HCT116 (cell line): Measurements from ENCODE around the gene TMEM126A. TPM values are rescaled to one million over a fixed set of nuclear protein-coding genes. Genes with fewer than 3 reads are reported as not detected.

Experiments
- ATAC-seq: fragments of 200-7000 bp; cut with Tn5 transposase; 2 replicates; pipeline ENCODE4 v1.9.1; 2020; ENCODE audit warnings: mild to moderate bottlenecking, moderate library complexity
- BruUV-seq: library from RNA; stranded (reverse); fragments of 400-500 nt; replicated peaks from 2 replicates; lab custom pipeline; 2021; lab: Mats Ljungman, UMichigan
- CTCF ChIA-PET: fragments of 300-600 bp; sonication (Branson Sonifier 250); formaldehyde crosslinking; loops from one replicate; lab custom pipeline; 2021; ENCODE audit warnings: antibody characterized with exemption; lab: Charles Lee
- POLR2A ChIA-PET: fragments of 300-600, 350-600 bp; sonication (Branson Sonifier 250); formaldehyde crosslinking; loops from one replicate; lab custom pipeline; 2021; ENCODE audit warnings: antibody characterized with exemption; lab: Charles Lee
- RAD21 ChIA-PET, 2 experiments: fragments of 300-600 bp; sonication (Branson Sonifier 250); formaldehyde crosslinking; loops; one replicate each; lab custom pipeline; 2023; ENCODE audit warnings: low total read pairs in 2 of 2; ENCODE audit not compliant: uncharacterized antibody in 2 of 2, unreplicated experiment in 2 of 2, low non-redundant PET in 1 of 2; lab: Charles Lee
- DNase-seq: peaks from one replicate; pipeline ENCODE4 v3.0.0-alpha.2; 2010; ENCODE audit warnings: low read depth, low spot score
- H2AFZ ChIP-seq: fragments of 200-600 bp; shearing (Covaris generic), sonication (generic); 2 replicates; pipeline ENCODE4 v1.6.1; 2017; ENCODE audit warnings: low read depth, mixed run types, mixed read lengths, antibody characterized with exemption, low read length; ENCODE audit not compliant: poor library complexity, severe bottlenecking
- H3K27ac ChIP-seq: 2 replicates; pipeline ENCODE4 v1.5.1; 2012; ENCODE audit warnings: low read depth, low read length
- H3K27me3 ChIP-seq: fragments of 200-600 bp; sonication (generic); 2 replicates; pipeline ENCODE4 v1.6.1; 2016; ENCODE audit warnings: mixed run types, low read length, mixed read lengths; ENCODE audit not compliant: insufficient read depth
- H3K36me3 ChIP-seq, 2 experiments: fragments of 200-500 bp in 1 of 2; fragments of 200-600 bp in 1 of 2; sonication (Bioruptor generic) in 1 of 2; sonication (generic) in 1 of 2; 2 replicates each; pipeline versions ENCODE4 v1.5.1 to v1.6.1; 2014 to 2016; ENCODE audit warnings: low read length in 2 of 2, inconsistent platforms in 1 of 2, mixed read lengths in 1 of 2, mixed run types in 1 of 2; ENCODE audit not compliant: insufficient read depth in 2 of 2, control insufficient read depth in 1 of 2
- H3K4me1 ChIP-seq, 2 experiments: fragments of 200-600 bp in 1 of 2; sonication (generic) in 1 of 2; 2 replicates each; pipeline versions ENCODE4 v1.5.1 to v1.6.1; 2012 to 2017; ENCODE audit warnings: low read length in 2 of 2, inconsistent platforms in 1 of 2, mild to moderate bottlenecking in 1 of 2, mixed read lengths in 1 of 2, mixed run types in 1 of 2, moderate library complexity in 1 of 2; ENCODE audit not compliant: insufficient read depth in 2 of 2, control insufficient read depth in 1 of 2
- H3K4me2 ChIP-seq: fragments of 200-600 bp; sonication (generic); 2 replicates; pipeline ENCODE4 v1.6.1; 2017; ENCODE audit warnings: mixed run types, low read length, mixed read lengths
- H3K4me3 ChIP-seq, 2 experiments: fragments of 200-600 bp in 1 of 2; sonication (generic) in 1 of 2; replicated peaks in 1 of 2; 2 replicates each; pipeline ENCODE4 v1.5.1; 2011 to 2016; ENCODE audit warnings: low read length in 2 of 2, control low read depth in 1 of 2, low read depth in 1 of 2, mild to moderate bottlenecking in 1 of 2, mixed read lengths in 1 of 2, mixed run types in 1 of 2
- H3K79me2 ChIP-seq: fragments of 200-600 bp; sonication (generic); 2 replicates; pipeline ENCODE4 v1.6.1; 2017; ENCODE audit warnings: mild to moderate bottlenecking, mixed run types, low read length, moderate library complexity, mixed read lengths; ENCODE audit not compliant: insufficient read depth
- H3K9ac ChIP-seq: fragments of 200-600 bp; sonication (generic); 2 replicates; pipeline ENCODE4 v1.6.1; 2016; ENCODE audit warnings: low read length, mixed read lengths
- H3K9me2 ChIP-seq: fragments of 200-600 bp; sonication (generic), shearing (Covaris generic); 2 replicates; pipeline ENCODE4 v1.6.1; 2017; ENCODE audit warnings: mixed run types, mild to moderate bottlenecking, moderate library complexity; ENCODE audit not compliant: insufficient read depth
- H3K9me3 ChIP-seq, 2 experiments: fragments of 200-500 bp in 1 of 2; fragments of 200-600 bp in 1 of 2; sonication (Bioruptor generic) in 1 of 2; sonication (generic) in 1 of 2; 2 replicates each; pipeline ENCODE4 v1.6.1; 2014 to 2017; ENCODE audit warnings: low read length in 2 of 2, mixed read lengths in 2 of 2, inconsistent platforms in 1 of 2, low read depth in 1 of 2, mild to moderate bottlenecking in 1 of 2, mixed run types in 1 of 2, moderate library complexity in 1 of 2; ENCODE audit not compliant: control insufficient read depth in 1 of 2, insufficient read depth in 1 of 2
- H4K20me1 ChIP-seq: fragments of 200-600 bp; sonication (generic), shearing (Covaris generic); 2 replicates; pipeline ENCODE4 v1.6.1; 2017; ENCODE audit warnings: mixed run types, mild to moderate bottlenecking, moderate library complexity; ENCODE audit not compliant: insufficient read depth
- EZH2 ChIP-seq: fragments of 200-600 bp; sonication (generic); IDR thresholded peaks from 2 replicates; pipeline ENCODE4 v1.6.1; 2017; ENCODE audit warnings: antibody characterized with exemption, mixed run types
- SP1 ChIP-seq: IDR thresholded peaks from 2 replicates; pipeline ENCODE4 v1.6.1; 2012; ENCODE audit warnings: low read depth
- TCF7L2 ChIP-seq: IDR thresholded peaks from 2 replicates; pipeline ENCODE4 v1.7.0; 2011; ENCODE audit warnings: borderline replicate concordance, inconsistent platforms; ENCODE audit not compliant: insufficient read depth, insufficient read length; ENCODE audit errors: extremely low read depth
- ZNF274 ChIP-seq: fragments of 200-500 bp; sonication (Bioruptor generic); IDR thresholded peaks from 2 replicates; pipeline ENCODE4 v1.6.1; 2014; ENCODE audit warnings: mild to moderate bottlenecking, low read depth, low read length, inconsistent platforms
- intact Hi-C: fragments of 100-400 bp; cut with micrococcal nuclease; formaldehyde crosslinking; loops from 2 replicates; pipeline ENCODE4 v1.10.0; 2022
- total RNA-seq: library from RNA; stranded (reverse); gene quantifications from one replicate; pipeline ENCODE4 v1.2.1, GENCODE V29; 2021; ENCODE audit not compliant: unreplicated experiment
- TF ChIP-seq, protein P1 (sequence below): IDR thresholded peaks from 2 replicates; pipeline ENCODE4 v1.6.1; 2011; ENCODE audit warnings: mild to moderate bottlenecking, low read length, moderate library complexity; ENCODE audit not compliant: insufficient replicate concordance; ENCODE audit errors: extremely low read depth

The TMEM126A gene
- total RNA-seq, 1 experiment from 2014 or later = 24.1 TPM

- TF ChIP-seq TCF7L2 (no peak), EZH2 (no peak)
- TF ChIP-seq, protein P1, sequence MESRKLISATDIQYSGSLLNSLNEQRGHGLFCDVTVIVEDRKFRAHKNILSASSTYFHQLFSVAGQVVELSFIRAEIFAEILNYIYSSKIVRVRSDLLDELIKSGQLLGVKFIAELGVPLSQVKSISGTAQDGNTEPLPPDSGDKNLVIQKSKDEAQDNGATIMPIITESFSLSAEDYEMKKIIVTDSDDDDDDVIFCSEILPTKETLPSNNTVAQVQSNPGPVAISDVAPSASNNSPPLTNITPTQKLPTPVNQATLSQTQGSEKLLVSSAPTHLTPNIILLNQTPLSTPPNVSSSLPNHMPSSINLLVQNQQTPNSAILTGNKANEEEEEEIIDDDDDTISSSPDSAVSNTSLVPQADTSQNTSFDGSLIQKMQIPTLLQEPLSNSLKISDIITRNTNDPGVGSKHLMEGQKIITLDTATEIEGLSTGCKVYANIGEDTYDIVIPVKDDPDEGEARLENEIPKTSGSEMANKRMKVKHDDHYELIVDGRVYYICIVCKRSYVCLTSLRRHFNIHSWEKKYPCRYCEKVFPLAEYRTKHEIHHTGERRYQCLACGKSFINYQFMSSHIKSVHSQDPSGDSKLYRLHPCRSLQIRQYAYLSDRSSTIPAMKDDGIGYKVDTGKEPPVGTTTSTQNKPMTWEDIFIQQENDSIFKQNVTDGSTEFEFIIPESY = no peak
These were observed 50.4 kb downstream of the TMEM126A start (continued) for GRCh38 chr11:85698195-85698594.

- no peak for ATAC-seq
- BruUV-seq = no TSS peak
- Histone ChIP-seq H3K36me3 (no peaks in the 10 kb centered on the region), H3K4me2 (no peak overlapping the region), H3K9ac (no peak overlapping the region), H3K27me3 (no peaks in the 10 kb centered on the region), H3K9me2 (no peaks in the 10 kb centered on the region), H3K4me1 (peaks cover 0 to 2% of the 10 kb centered on the region in 2 experiments; a peak in 1 of 4 replicates), H2AFZ (no peak overlapping the region), H4K20me1 (no peaks in the 10 kb centered on the region), H3K4me3 (no peak overlapping the region), H3K27ac (no peak overlapping the region), H3K79me2 (no peaks in the 10 kb centered on the region)
- intact Hi-C loops = loop anchor here (10.0 kb wide), 1 partner anchor 125 kb away; no protein-coding TSS in a partner anchor
- POLR2A ChIA-PET = no interaction called here
- TF ChIP-seq SP1 (no peak), ZNF274 (no peak)
- TF ChIP-seq, all 23 proteins: peak for 0
- DNase-seq = no peak
- CTCF ChIA-PET = no interaction called here
- H3K9me3 ChIP-seq = no peaks in the 10 kb centered on the region
- RAD21 ChIA-PET = no interaction called here
These were observed 52.4 kb downstream of the TMEM126A start for GRCh38 chr11:85699957-85700741.
